ENCODE results near the gene PRKCE. TPM values are rescaled to one million over a fixed set of nuclear protein-coding genes. Genes with fewer than 3 reads are reported as not detected.

Gene PRKCE
- total RNA-seq, 3 donors from 2014 or later (not counting 1 experiment from before 2014, with no cell fraction given) = 35.2 to 42.1 (median 38.6) TPM

- no peak overlapping the region for H3K27ac ChIP-seq (ENCODE audit: low read length)
- no peaks in the 10 kb centered on the region for H3K27me3 ChIP-seq (ENCODE audit: control insufficient read depth, insufficient read depth, low read length)
- no peak overlapping the region for H3K4me3 ChIP-seq (ENCODE audit: low read length)
- H3K9me3 Mint-ChIP-seq = no peaks in the 10 kb centered on the region
- H3K36me3 Mint-ChIP-seq = peaks cover 15% of the 10 kb centered on the region
- DNase-seq (no peak), ATAC-seq (no peak)
- WGBS (ENCODE audit: insufficient coverage) = 94% methylated on average over 5 of the region's 5 CpGs
- H3K4me1 ChIP-seq (ENCODE audit: control insufficient read depth, insufficient read depth, low read length) = no peaks in the 10 kb centered on the region
- H3K4me3 Mint-ChIP-seq = no peak overlapping the region
- peaks cover 6% of the 10 kb centered on the region for H3K36me3 ChIP-seq (ENCODE audit: control insufficient read depth, insufficient read depth, low read length)
- no peaks in the 10 kb centered on the region for H3K4me1 Mint-ChIP-seq
- intact Hi-C loops (cut with micrococcal nuclease) = no loop called here
- H3K27ac Mint-ChIP-seq = no peak overlapping the region
- H3K9me3 ChIP-seq (ENCODE audit: control insufficient read depth, insufficient read depth, low read length) = no peaks in the 10 kb centered on the region
- no peak for TF ChIP-seq CTCF (IDR thresholded peaks at IDR 0.05)
- no peaks in the 10 kb centered on the region for H3K27me3 Mint-ChIP-seq (ENCODE audit: low read depth in 2 of 2)
These were observed 349.2 kb downstream of the PRKCE start for GRCh38 chr2:46000660-46001059.

GRCh38 chr2:46001290-46001689, 349.8 kb downstream of the PRKCE start:
- no peak overlapping the region for H3K4me3 Mint-ChIP-seq
- H3K36me3 ChIP-seq (ENCODE audit: control insufficient read depth, insufficient read depth, low read length) = peaks cover 6% of the 10 kb centered on the region
- no peaks in the 10 kb centered on the region for H3K27me3 ChIP-seq (ENCODE audit: control insufficient read depth, insufficient read depth, low read length)
- H3K9me3 ChIP-seq (ENCODE audit: control insufficient read depth, insufficient read depth, low read length) = no peaks in the 10 kb centered on the region
- no peak overlapping the region for H3K27ac Mint-ChIP-seq
- no peak for TF ChIP-seq CTCF (IDR thresholded peaks at IDR 0.05)
- no peaks in the 10 kb centered on the region for H3K27me3 Mint-ChIP-seq (ENCODE audit: low read depth in 2 of 2)
- intact Hi-C loops (cut with micrococcal nuclease) = no loop called here
- ATAC-seq (no peak), DNase-seq (no peak)
- no peaks in the 10 kb centered on the region for H3K4me1 ChIP-seq (ENCODE audit: control insufficient read depth, insufficient read depth, low read length)
- WGBS (ENCODE audit: insufficient coverage) = 98% methylated on average over 7 of the region's 7 CpGs
- H3K4me1 Mint-ChIP-seq = no peaks in the 10 kb centered on the region
- H3K4me3 ChIP-seq (ENCODE audit: low read length) = no peak overlapping the region
- no peak overlapping the region for H3K27ac ChIP-seq (ENCODE audit: low read length)
- H3K9me3 Mint-ChIP-seq = no peaks in the 10 kb centered on the region
- peaks cover 15% of the 10 kb centered on the region for H3K36me3 Mint-ChIP-seq

- no peaks in the 10 kb centered on the region for H3K27me3 ChIP-seq (ENCODE audit: control insufficient read depth, insufficient read depth, low read length)
- peaks cover 15% of the 10 kb centered on the region for H3K36me3 Mint-ChIP-seq
- no peak overlapping the region for H3K27ac ChIP-seq (ENCODE audit: low read length)
- H3K9me3 Mint-ChIP-seq = no peaks in the 10 kb centered on the region
- no peak for TF ChIP-seq CTCF (IDR thresholded peaks at IDR 0.05)
- no peak overlapping the region for H3K27ac Mint-ChIP-seq
- H3K4me1 ChIP-seq (ENCODE audit: control insufficient read depth, insufficient read depth, low read length) = no peaks in the 10 kb centered on the region
- intact Hi-C loops (cut with micrococcal nuclease) = no loop called here
- H3K4me1 Mint-ChIP-seq = no peaks in the 10 kb centered on the region
- no peak overlapping the region for H3K4me3 Mint-ChIP-seq
- no peaks in the 10 kb centered on the region for H3K9me3 ChIP-seq (ENCODE audit: control insufficient read depth, insufficient read depth, low read length)
- no peak overlapping the region for H3K4me3 ChIP-seq (ENCODE audit: low read length)
- 95% methylated on average over 7 of the region's 8 CpGs for WGBS (ENCODE audit: insufficient coverage)
- H3K36me3 ChIP-seq (ENCODE audit: control insufficient read depth, insufficient read depth, low read length) = peaks cover 6% of the 10 kb centered on the region
- no peak for DNase-seq
- ATAC-seq = no peak
- no peaks in the 10 kb centered on the region for H3K27me3 Mint-ChIP-seq (ENCODE audit: low read depth in 2 of 2)
These were observed 350.4 kb downstream of the PRKCE start for GRCh38 chr2:46001741-46002506.

GRCh38 chr2:46002507-46002883, 351.0 kb downstream of the PRKCE start:
- H3K4me1 ChIP-seq (ENCODE audit: control insufficient read depth, insufficient read depth, low read length) = no peaks in the 10 kb centered on the region
- no peaks in the 10 kb centered on the region for H3K9me3 ChIP-seq (ENCODE audit: control insufficient read depth, insufficient read depth, low read length)
- no peak for DNase-seq
- no peak overlapping the region for H3K4me3 ChIP-seq (ENCODE audit: low read length)
- intact Hi-C loops (cut with micrococcal nuclease) = no loop called here
- Mint-ChIP-seq H3K4me3 (no peak overlapping the region), H3K27ac (no peak overlapping the region), H3K36me3 (peaks cover 15% of the 10 kb centered on the region), H3K9me3 (no peaks in the 10 kb centered on the region), H3K4me1 (no peaks in the 10 kb centered on the region), H3K27me3 (ENCODE audit: low read depth in 2 of 2) (no peaks in the 10 kb centered on the region)
- no peak overlapping the region for H3K27ac ChIP-seq (ENCODE audit: low read length)
- no peak for TF ChIP-seq CTCF (IDR thresholded peaks at IDR 0.05)
- 91% methylated on average over 1 of the region's 1 CpG for WGBS (ENCODE audit: insufficient coverage)
- H3K36me3 ChIP-seq (ENCODE audit: control insufficient read depth, insufficient read depth, low read length) = peaks cover 11% of the 10 kb centered on the region
- no peaks in the 10 kb centered on the region for H3K27me3 ChIP-seq (ENCODE audit: control insufficient read depth, insufficient read depth, low read length)
- ATAC-seq = no peak
